Measurements from ENCODE around the gene CCL24. TPM values are rescaled to one million over a fixed set of nuclear protein-coding genes. Genes with fewer than 3 reads are reported as not detected.
"Not testable (repeated sequence)": the region's sequence is repeated elsewhere in the genome, so short reads cannot be mapped to it uniquely, and the experiment has no call there.

The CCL24 gene
- total RNA-seq, 1 donor from 2014 or later = not detected

GRCh38 chr7:75762350-75762917 is 51.2 kb downstream of the CCL24 start:
- peaks cover 4% of the 10 kb centered on the region for H3K9me3 Mint-ChIP-seq (ENCODE audit: unreplicated experiment)
- no peak overlapping the region for H3K27ac ChIP-seq (ENCODE audit: low read depth, low read length)
- H3K36me3 Mint-ChIP-seq (ENCODE audit: low read depth, unreplicated experiment) = no peaks in the 10 kb centered on the region
- no peaks in the 10 kb centered on the region for H3K27me3 ChIP-seq (ENCODE audit: insufficient read depth, low read length)
- H3K4me3 Mint-ChIP-seq (ENCODE audit: unreplicated experiment) = no peak overlapping the region
- DNase-seq (ENCODE audit: low read depth) (peak; percentile 48), FAIRE-seq (no peak)
- no peak overlapping the region for H3K27ac Mint-ChIP-seq (ENCODE audit: unreplicated experiment)
- no peak overlapping the region for H3K9ac ChIP-seq (ENCODE audit: low read length)
- H2AFZ ChIP-seq (ENCODE audit: low read depth, low read length) = no peak overlapping the region
- H3K4me3 ChIP-seq (ENCODE audit: insufficient read depth, low read depth, low read length) = no peak overlapping the region
- no peaks in the 10 kb centered on the region for H3K4me1 Mint-ChIP-seq (ENCODE audit: low read depth, unreplicated experiment)
- H3K79me2 ChIP-seq (ENCODE audit: insufficient read depth, low read length) = no peaks in the 10 kb centered on the region
- no peaks in the 10 kb centered on the region for H3K4me1 ChIP-seq (ENCODE audit: insufficient read depth, low read length)
- H3K27me3 Mint-ChIP-seq (ENCODE audit: low read depth, unreplicated experiment) = no peaks in the 10 kb centered on the region
- TF ChIP-seq EZH2 (IDR thresholded peaks at IDR 0.05; ENCODE audit: insufficient read depth, low read length) = no peak
- peak; percentile 85 for TF ChIP-seq CTCF (IDR thresholded peaks at IDR 0.05; ENCODE audit: insufficient read depth, low read depth, low read length)
- no peaks in the 10 kb centered on the region for H3K36me3 ChIP-seq (ENCODE audit: insufficient read depth, low read length)
- H3K9me3 ChIP-seq (ENCODE audit: insufficient read depth, low read depth, low read length) = no peaks in the 10 kb centered on the region
- H3K4me2 ChIP-seq (ENCODE audit: low read length) = no peak overlapping the region
- no peaks in the 10 kb centered on the region for H4K20me1 ChIP-seq (ENCODE audit: insufficient read depth, low read length)

GRCh38 chr7:75761801-75762200 is 51.8 kb downstream of the CCL24 start:
- DNase-seq (ENCODE audit: low read depth); H3K27ac Mint-ChIP-seq (ENCODE audit: unreplicated experiment); H3K9me3 ChIP-seq (ENCODE audit: insufficient read depth, low read depth, low read length); H3K36me3 Mint-ChIP-seq (ENCODE audit: low read depth, unreplicated experiment); H4K20me1 ChIP-seq (ENCODE audit: insufficient read depth, low read length); H3K9me3 Mint-ChIP-seq (ENCODE audit: unreplicated experiment); H3K27me3 ChIP-seq (ENCODE audit: insufficient read depth, low read length); H3K79me2 ChIP-seq (ENCODE audit: insufficient read depth, low read length); H3K36me3 ChIP-seq (ENCODE audit: insufficient read depth, low read length); H3K27me3 Mint-ChIP-seq (ENCODE audit: low read depth, unreplicated experiment); H3K4me1 ChIP-seq (ENCODE audit: insufficient read depth, low read length); H3K4me3 Mint-ChIP-seq (ENCODE audit: unreplicated experiment); H3K9ac ChIP-seq (ENCODE audit: low read length); H3K4me1 Mint-ChIP-seq (ENCODE audit: low read depth, unreplicated experiment); H3K27ac ChIP-seq (ENCODE audit: low read depth, low read length); H3K4me3 ChIP-seq (ENCODE audit: insufficient read depth, low read depth, low read length); FAIRE-seq; H2AFZ ChIP-seq (ENCODE audit: low read depth, low read length); H3K4me2 ChIP-seq (ENCODE audit: low read length): not testable (repeated sequence)

Other genes starting within 250 kb of the CCL24 start
- gene HIP1, start 74.9 kb downstream of the CCL24 start, total RNA-seq = 14.0 and 15.4 TPM in 2 replicates
- gene CCL26, start 41.6 kb downstream of the CCL24 start, total RNA-seq = not detected in 2 replicates
- 54.7 and 55.0 TPM in 2 replicates for gene RHBDD2, start 65.2 kb upstream of the CCL24 start, total RNA-seq
- gene POR, start 101.3 kb upstream of the CCL24 start, total RNA-seq = 73.6 and 74.1 TPM in 2 replicates
- 32.3 and 34.2 TPM in 2 replicates for gene TMEM120A, start 180.8 kb upstream of the CCL24 start, total RNA-seq
- gene STYXL1, start 234.2 kb upstream of the CCL24 start, total RNA-seq = 45.3 and 46.2 TPM in 2 replicates
- gene MDH2, start 234.3 kb upstream of the CCL24 start, total RNA-seq = 193 and 202 TPM in 2 replicates

Measured in astrocyte (in vitro differentiated cells and primary cell).